ENCODE data around the gene F10. TPM values are rescaled to one million over a fixed set of nuclear protein-coding genes. Genes with fewer than 3 reads are reported as not detected.
A peak's percentile ranks its signal among the peaks of the same experiment; 100 is the strongest.
"Not testable (repeated sequence)": the region's sequence is repeated elsewhere in the genome, so short reads cannot be mapped to it uniquely, and the experiment has no call there.

Gene F10
- total RNA-seq, 6 donors from 2014 or later: 5.3 to 25.0 (median 8.8) TPM

DNA sequence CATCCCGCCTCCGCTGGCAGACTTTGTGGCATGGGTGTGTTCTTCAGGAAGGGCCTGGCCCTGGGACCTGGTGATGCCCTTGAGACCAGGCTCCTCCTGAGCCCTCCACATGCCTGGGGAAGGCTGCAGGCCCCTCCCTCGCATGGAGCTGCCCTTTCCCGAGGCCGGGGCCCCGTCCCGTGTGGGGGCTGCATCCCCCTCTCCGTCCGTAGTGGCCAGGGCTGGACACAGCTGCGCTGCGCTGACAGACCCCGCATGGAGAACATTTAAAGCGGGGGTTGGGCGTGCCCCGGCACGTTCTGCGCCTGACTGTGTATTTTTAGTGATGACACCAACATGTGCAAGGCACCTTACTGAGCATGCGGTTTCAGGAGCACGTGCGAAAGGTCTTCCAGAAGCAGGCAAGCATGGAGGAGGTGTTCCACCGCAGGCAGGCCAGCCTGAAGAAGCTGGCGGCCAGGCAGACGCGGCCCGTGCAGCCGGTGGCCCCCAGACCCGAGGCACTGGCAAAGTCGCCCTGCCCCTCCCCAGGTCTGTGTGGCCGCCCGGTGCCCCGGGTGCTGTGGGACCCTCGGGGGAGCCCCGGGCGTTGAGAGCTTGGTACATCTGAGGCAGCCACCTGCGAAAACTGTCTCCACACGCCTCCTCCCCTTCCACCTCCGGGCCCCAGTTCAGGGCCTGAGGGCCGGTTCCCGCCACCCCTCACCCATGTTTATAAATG, 45.8 kb upstream of the F10 start:
- Histone ChIP-seq H3K4me3 (no peak overlapping the region), H3K27me3 (no peaks in the 10 kb centered on the region), H3K9me3 (no peaks in the 10 kb centered on the region), H3K27ac (no peak overlapping the region), H3K4me1 (no peaks in the 10 kb centered on the region), H3K36me3 (peaks cover 0 to 77% (median 16%) of the 10 kb centered on the region in 4 donors)
- no peak for TF ChIP-seq EP300 (IDR thresholded peaks at IDR 0.05)
- TF ChIP-seq, protein P1, sequence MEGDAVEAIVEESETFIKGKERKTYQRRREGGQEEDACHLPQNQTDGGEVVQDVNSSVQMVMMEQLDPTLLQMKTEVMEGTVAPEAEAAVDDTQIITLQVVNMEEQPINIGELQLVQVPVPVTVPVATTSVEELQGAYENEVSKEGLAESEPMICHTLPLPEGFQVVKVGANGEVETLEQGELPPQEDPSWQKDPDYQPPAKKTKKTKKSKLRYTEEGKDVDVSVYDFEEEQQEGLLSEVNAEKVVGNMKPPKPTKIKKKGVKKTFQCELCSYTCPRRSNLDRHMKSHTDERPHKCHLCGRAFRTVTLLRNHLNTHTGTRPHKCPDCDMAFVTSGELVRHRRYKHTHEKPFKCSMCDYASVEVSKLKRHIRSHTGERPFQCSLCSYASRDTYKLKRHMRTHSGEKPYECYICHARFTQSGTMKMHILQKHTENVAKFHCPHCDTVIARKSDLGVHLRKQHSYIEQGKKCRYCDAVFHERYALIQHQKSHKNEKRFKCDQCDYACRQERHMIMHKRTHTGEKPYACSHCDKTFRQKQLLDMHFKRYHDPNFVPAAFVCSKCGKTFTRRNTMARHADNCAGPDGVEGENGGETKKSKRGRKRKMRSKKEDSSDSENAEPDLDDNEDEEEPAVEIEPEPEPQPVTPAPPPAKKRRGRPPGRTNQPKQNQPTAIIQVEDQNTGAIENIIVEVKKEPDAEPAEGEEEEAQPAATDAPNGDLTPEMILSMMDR (IDR thresholded peaks at IDR 0.05): no peak
- TF ChIP-seq POLR2AphosphoS5 (IDR thresholded peaks at IDR 0.05): no peak
- TF ChIP-seq POLR2A (IDR thresholded peaks at IDR 0.05): no peak
- ATAC-seq (ENCODE audit: low FRiP score in 2 of 2) (peak in 1 of 2 donors; percentile 35), DNase-seq (peak in 1 of 2 donors; percentile 78)
- 83 to 95% methylated on average over 7 to 34 of the region's 39 CpGs for WGBS, 2 donors

DNA sequence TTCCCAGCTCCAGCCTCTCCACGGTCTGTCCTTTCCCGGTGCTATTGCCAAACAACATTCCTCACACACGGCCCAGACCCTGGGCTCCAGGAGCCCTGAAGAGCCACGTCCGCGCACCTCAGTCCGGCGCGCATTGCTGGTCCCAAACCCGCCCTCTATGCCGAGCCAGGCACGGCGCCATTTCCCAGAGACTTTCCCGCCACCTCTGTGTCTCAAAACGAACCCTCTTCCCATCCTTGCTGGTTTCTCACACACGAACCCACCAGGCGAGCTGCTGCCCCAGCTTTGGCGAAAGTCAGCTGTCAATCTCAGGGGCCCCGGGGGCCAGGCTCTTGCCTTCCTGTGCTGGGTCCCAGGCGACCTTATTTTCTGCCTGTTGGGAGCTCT, 45.0 kb upstream of the F10 start:
- no peaks in the 10 kb centered on the region for H3K4me1 ChIP-seq
- 87 to 91% methylated on average over 20 of the region's 20 CpGs for WGBS, 2 donors
- H3K9me3 ChIP-seq: no peaks in the 10 kb centered on the region
- no peak overlapping the region for H3K4me3 ChIP-seq
- H3K27ac ChIP-seq: no peak overlapping the region
- ATAC-seq (ENCODE audit: low FRiP score in 2 of 2) (no peak), DNase-seq (peak in 1 of 2 donors; percentile 65)
- peaks cover 0 to 75% (median 18%) of the 10 kb centered on the region in 4 donors for H3K36me3 ChIP-seq
- H3K27me3 ChIP-seq: no peaks in the 10 kb centered on the region
- TF ChIP-seq, protein P1 (IDR thresholded peaks at IDR 0.05): no peak
- TF ChIP-seq EP300 (IDR thresholded peaks at IDR 0.05) (no peak), POLR2A (IDR thresholded peaks at IDR 0.05) (no peak), POLR2AphosphoS5 (IDR thresholded peaks at IDR 0.05) (no peak)

DNA sequence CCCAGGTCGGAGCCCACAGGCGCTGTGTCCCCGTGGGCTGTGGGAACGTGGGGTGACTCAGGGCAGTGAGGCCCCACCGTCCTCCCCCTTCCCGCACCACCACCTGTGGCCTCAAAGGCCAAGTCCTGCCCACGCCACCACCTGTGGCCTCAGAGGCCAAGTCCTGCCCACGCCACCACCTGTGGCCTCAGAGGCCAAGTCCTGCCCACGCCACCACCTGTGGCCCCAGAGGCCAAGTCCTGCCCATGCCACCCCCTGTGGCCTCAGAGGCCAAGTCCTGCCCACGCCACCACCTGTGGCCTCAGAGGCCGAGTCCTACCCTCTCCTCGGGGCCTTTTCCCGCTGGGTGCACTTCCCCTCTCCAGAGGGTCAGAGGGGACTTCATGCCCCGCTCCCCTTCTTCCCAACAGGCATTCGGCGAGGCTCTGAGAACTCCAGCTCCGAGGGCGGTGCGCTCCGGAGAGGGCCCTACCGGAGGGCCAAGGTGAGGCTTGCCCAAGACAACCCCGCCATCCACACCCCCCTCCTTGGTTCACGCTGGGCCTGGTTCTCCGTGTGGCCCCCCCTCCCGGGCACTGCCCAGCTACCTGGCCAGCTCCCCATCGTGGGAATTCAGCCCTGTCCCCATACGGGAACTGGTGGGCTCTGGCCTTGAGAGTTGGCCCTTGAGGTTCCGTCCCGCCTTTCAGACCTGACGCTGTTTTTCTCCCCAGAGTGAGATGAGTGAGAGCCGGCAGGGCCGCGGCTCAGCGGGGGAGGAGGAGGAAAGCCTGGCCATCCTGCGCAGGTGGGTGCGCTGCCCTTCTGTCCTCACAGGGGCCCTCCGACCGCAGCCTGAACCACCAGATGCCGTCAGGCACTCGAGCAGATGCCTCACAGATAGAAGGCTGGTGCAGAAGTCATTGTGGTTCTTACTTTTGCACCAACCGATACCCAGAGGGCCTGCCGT, 44.4 kb upstream of the F10 start:
- WGBS, 2 donors: 95% methylated on average over 16 to 37 of the region's 42 CpGs
- no peak for ATAC-seq (ENCODE audit: low FRiP score in 2 of 2)

DNA sequence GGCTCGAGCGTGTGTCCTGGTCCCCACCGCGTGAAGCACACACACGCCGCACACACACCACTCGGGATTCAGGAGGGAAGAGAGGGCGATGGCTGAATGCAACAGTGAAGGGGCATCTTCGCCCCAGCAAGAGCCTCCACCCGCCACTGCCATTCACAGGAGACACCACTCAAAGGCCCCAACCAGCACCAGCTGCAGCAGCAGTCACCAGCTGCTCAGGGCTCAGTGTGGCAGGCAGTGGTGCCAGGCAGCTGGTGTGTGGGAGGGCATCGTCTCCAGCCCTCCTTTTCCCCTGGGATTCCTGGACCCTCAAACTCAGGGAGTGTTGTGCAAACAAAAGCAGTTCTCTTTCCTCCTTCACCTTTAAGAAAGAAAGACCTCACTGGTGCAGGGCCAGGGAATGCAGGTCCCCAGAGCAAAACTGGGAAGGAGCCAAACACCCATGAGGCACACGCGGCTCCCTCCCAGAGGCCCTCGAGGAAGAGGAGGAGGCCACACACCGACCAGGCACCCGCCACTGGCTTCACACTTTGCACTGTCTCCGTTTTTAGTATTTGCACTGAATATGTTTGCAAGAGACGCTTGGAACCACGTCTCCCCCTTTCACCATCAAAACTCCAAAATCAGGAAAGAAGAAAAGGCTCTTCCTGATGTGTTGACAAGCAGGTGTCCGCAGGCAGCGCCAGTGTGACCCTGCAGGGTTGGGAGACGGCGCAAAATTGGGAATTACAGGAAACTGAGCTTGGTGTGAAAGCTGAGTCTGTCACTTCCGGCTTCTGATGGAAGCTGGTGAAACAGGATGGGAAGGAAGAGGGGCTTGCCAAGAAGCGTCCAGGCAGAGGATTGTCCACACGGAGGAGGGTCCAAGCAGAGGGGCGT, 43.5 kb upstream of the F10 start:
- DNase-seq: no peak
- TF ChIP-seq EP300 (IDR thresholded peaks at IDR 0.05) (no peak), POLR2A (IDR thresholded peaks at IDR 0.05) (no peak), POLR2AphosphoS5 (IDR thresholded peaks at IDR 0.05) (no peak)
- TF ChIP-seq, protein P1 (IDR thresholded peaks at IDR 0.05): no peak
- H3K27ac ChIP-seq: no peak overlapping the region
- no peaks in the 10 kb centered on the region for H3K9me3 ChIP-seq
- WGBS, 2 donors: 68 to 74% methylated on average over 16 to 27 of the region's 27 CpGs
- peaks cover 0 to 83% (median 23%) of the 10 kb centered on the region in 4 donors for H3K36me3 ChIP-seq
- H3K4me3 ChIP-seq: no peak overlapping the region
- peaks cover 0 to 8% (median 6%) of the 10 kb centered on the region in 4 donors for H3K4me1 ChIP-seq
- no peak for ATAC-seq (ENCODE audit: low FRiP score in 2 of 2)
- H3K27me3 ChIP-seq: no peaks in the 10 kb centered on the region

More for the DNA sequence above, 44.4 kb upstream of the F10 start:
- peak in 1 of 2 donors; percentile 69 for DNase-seq
- Histone ChIP-seq H3K4me1 (peaks cover 0 to 3% (median under 1%) of the 10 kb centered on the region in 4 donors), H3K9me3 (no peaks in the 10 kb centered on the region), H3K27me3 (no peaks in the 10 kb centered on the region), H3K4me3 (no peak overlapping the region), H3K36me3 (peaks cover 0 to 80% (median 21%) of the 10 kb centered on the region in 4 donors), H3K27ac (no peak overlapping the region)
- no peak for TF ChIP-seq POLR2AphosphoS5 (IDR thresholded peaks at IDR 0.05)
- no peak for TF ChIP-seq POLR2A (IDR thresholded peaks at IDR 0.05)
- TF ChIP-seq EP300 (IDR thresholded peaks at IDR 0.05): no peak
- TF ChIP-seq, protein P1 (IDR thresholded peaks at IDR 0.05): no peak

DNA sequence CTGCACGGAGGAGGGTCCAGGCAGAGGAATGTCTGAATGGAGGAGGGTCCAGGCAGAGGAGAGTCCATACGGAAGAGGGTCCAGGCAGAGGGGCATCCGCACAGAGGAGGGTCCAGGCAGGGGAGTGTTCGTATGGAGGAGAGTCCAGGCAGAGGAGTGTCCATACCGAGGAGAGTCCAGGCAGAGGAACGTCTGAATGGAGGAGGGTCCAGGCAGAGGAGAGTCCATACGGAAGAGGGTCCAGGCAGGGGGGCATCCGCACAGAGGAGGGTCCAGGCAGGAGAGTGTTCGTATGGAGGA, 42.9 kb upstream of the F10 start:
- H3K4me1 ChIP-seq; H3K9me3 ChIP-seq; H3K27me3 ChIP-seq; DNase-seq; H3K27ac ChIP-seq; H3K4me3 ChIP-seq; ATAC-seq (ENCODE audit: low FRiP score in 2 of 2): not testable (repeated sequence)
- peaks cover 0 to 82% (median 21%) of the 10 kb centered on the region in 4 donors for H3K36me3 ChIP-seq
- WGBS, 2 donors: 69 to 72% methylated on average over 9 of the region's 9 CpGs
